Measurements from ENCODE around the gene MINDY4.

Gene MINDY4

DNA sequence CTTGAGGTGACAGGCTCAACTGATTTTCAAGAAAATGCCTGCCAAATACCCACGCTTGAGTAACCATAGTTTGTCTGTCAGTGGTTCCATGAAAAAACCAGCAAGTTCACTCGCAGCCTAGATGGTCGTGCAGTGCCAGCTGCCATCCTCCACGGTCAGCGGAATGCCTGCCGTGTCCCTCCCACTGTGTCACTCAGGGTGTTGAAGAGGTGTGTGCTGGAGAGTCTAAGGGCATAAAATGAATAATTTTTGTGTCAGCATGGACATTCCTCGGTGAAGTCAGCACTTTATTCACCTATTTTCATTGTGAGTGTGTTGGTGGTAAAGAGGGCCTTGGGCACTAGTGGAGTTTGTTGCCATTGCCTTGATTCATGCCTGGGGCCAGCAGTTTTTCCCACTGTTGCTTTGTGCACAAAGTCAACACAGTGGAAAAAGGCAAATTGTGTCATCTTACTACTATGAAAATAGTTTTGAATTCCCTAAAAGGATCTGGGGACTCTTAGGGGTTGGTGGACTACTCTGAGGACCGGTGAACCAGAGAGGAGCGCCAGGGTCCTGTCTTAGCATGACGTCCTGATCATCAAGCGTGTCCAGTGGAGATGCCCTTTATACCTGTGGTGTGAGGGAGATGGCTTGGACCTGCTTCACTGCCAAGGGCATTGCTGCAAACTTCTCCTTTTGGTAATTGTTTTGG is 17.6 kb downstream of the MINDY4 start:
- TF ChIP-seq, protein P1, sequence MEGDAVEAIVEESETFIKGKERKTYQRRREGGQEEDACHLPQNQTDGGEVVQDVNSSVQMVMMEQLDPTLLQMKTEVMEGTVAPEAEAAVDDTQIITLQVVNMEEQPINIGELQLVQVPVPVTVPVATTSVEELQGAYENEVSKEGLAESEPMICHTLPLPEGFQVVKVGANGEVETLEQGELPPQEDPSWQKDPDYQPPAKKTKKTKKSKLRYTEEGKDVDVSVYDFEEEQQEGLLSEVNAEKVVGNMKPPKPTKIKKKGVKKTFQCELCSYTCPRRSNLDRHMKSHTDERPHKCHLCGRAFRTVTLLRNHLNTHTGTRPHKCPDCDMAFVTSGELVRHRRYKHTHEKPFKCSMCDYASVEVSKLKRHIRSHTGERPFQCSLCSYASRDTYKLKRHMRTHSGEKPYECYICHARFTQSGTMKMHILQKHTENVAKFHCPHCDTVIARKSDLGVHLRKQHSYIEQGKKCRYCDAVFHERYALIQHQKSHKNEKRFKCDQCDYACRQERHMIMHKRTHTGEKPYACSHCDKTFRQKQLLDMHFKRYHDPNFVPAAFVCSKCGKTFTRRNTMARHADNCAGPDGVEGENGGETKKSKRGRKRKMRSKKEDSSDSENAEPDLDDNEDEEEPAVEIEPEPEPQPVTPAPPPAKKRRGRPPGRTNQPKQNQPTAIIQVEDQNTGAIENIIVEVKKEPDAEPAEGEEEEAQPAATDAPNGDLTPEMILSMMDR (IDR thresholded peaks at IDR 0.05; ENCODE audit: control extremely low read depth, extremely low read depth, low read depth, missing control alignments), result no peak
- POLR2A ChIA-PET, result no interaction called here
- CTCF ChIA-PET, result interaction anchor here (1.4 to 2.7 kb wide), 2 partner anchors 11 to 15 kb away, joined by 3 to 8 read pairs; no protein-coding TSS in a partner anchor
- DNase-seq (ENCODE audit: extremely low spot score), result no peak

DNA sequence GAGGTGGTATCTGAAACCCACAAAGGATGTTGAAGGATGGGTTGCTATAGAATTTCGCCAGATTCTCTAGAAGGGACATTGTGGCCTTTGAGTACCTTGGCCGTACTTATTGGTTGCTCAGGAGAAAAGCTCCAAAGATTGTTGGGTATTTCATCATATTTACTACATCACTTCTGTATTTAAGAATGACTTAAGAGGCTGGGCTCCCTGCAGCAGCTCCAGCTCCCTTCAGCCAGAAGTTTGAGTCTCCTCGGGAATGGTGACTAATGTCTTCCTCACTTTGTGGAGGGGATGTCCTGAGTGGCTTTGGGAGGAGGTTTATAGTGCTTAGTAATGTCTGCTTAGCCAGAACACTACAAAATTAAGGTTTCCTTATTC is 18.1 kb downstream of the MINDY4 start:
- CTCF ChIA-PET, result no interaction called here
- TF ChIP-seq, protein P1 (IDR thresholded peaks at IDR 0.05; ENCODE audit: control extremely low read depth, extremely low read depth, low read depth, missing control alignments), result no peak
- POLR2A ChIA-PET, result no interaction called here
- DNase-seq (ENCODE audit: extremely low spot score), result no peak

DNA sequence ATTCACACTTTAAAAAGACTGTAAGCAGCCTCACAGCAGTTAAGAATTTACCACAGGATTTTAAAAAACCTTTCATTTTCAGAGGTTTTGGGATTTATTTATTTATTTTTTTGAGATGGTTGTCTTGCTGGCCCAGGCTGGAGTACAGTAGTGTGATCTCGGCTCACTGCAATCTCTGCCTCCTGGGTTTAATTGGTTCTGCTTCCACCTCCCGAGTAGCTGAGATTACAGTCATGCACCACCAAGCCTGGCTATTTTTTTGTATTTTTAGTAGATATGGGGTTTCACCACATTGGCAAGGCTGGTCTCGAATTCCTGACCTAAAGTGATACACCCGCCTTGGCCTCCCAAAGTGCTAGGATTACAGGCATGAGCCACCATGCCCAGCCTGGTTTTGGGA is 19.1 kb downstream of the MINDY4 start:
- DNase-seq (ENCODE audit: extremely low spot score), result no peak
- CTCF ChIA-PET, result interaction anchor here (1.0 to 1.6 kb wide), 5 partner anchors 10 to 27 kb away, joined by 3 to 7 read pairs (median 4); no protein-coding TSS in a partner anchor
- TF ChIP-seq, protein P1 (IDR thresholded peaks at IDR 0.05; ENCODE audit: control extremely low read depth, extremely low read depth, low read depth, missing control alignments), result no peak
- POLR2A ChIA-PET, result no interaction called here

DNA sequence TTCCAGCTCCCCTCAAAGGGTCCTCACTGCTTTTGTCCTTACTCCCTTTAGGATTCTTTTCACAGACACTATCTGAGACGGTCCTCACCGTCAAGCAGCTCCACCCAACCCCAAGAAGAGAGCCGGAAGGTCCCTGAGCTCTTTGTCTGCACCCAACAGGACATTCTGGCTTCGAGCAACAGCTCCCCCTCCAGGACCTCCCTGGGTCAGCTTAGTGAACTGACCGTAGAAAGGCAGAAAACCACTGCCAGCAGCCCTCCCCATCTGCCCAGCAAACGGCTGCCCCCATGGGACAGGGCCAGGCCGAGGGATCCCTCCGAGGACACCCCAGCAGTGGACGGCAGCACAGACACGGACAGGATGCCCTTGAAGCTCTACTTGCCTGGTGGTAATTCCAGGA is 19.9 kb downstream of the MINDY4 start:
- ChIA-PET CTCF (interaction anchor here (1.0 to 1.6 kb wide), 9 partner anchors 9 to 332 kb away, joined by 3 to 7 read pairs (median 4); partner anchors contain the start of gene AQP1), POLR2A (no interaction called here)
- TF ChIP-seq, protein P1 (IDR thresholded peaks at IDR 0.05; ENCODE audit: control extremely low read depth, extremely low read depth, low read depth, missing control alignments), result no peak
- no peak for DNase-seq (ENCODE audit: extremely low spot score)

DNA sequence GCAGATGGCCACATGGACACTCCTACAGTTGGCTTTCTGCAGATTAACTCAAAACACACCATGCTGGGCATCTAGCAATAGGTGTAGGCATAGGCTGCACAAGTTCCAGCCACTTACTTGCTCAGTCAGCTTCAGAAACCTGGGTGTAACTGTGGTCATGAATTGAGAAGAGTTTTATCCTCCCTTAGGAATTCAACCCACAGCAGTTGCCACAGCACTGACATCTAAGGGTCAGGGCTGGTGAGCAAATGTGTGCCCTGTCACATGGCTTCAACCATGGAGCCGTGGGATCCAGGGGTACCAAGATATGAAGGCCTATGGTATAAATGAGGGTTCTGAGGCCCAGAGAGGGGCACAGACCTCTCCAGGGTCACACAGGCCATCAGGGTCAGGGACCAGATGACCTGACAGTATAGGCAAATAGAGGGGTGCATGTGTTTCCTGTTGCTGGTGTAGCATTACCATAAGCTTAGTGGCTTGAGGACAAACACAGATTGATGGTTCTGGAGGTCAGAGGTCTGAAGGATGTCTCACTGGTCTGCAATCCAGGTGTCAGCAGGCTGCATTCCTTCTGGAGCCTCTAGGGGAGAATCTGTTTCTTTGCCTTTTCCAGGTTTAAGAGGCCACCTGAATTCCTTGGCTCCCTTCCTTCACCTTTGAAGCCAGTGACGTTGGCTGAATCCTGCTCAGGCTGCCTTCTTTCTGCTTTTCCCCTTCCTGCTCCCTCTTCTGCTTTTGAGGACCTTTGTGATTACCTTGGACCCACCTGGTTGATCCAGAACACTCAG is 24.1 kb downstream of the MINDY4 start:
- POLR2A ChIA-PET, result no interaction called here
- DNase-seq (ENCODE audit: extremely low spot score), result no peak
- TF ChIP-seq, protein P1 (IDR thresholded peaks at IDR 0.05; ENCODE audit: control extremely low read depth, extremely low read depth, low read depth, missing control alignments), result no peak
- CTCF ChIA-PET, result interaction anchor here (1.5 to 1.6 kb wide), 2 partner anchors 10 to 285 kb away, joined by 3 to 4 read pairs; no protein-coding TSS in a partner anchor

DNA sequence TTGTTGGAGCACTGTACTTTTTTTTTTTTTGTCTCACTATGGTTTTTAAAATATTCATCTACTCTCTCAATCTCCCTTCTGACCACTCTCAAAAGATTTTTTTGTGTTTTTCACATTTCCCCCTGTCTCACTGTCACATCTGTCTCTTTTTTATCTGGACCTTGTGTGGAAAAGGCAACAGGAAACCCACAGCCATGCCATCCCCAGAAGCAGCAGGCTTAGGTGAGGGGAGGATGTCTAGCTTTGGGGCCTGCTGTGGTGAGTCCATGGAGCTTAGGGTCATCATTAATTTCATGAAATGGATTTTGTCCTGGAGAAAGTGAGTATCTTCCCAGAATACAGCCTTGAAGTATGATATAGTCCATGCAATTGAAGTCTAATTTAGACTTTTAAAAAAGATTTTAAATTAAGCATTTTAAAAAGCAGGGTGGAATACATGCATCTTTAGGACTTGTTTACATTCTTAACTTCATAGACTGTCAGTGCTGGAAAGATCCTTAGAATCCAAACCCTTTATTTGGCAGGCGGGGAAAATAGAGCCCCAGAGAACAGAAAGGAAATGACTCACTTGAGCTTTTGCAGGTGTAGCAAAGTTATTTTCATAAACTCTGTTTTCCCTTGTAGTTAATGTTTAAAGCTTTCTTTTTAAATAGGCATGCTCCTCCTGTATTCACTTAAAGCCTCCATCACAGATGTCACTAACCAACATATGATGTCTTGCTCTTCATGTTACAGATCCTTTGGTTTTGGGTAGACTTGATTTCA is 25.1 kb downstream of the MINDY4 start:
- CTCF ChIA-PET, result interaction anchor here (1.0 to 1.6 kb wide), 4 partner anchors 10 to 327 kb away, joined by 3 to 6 read pairs (median 4); no protein-coding TSS in a partner anchor
- POLR2A ChIA-PET, result no interaction called here
- TF ChIP-seq, protein P1 (IDR thresholded peaks at IDR 0.05; ENCODE audit: control extremely low read depth, extremely low read depth, low read depth, missing control alignments), result no peak
- DNase-seq (ENCODE audit: extremely low spot score), result peak; percentile 36
